Vagina (tissue), 2 donors: ENCODE results near the gene SELENOM. TPM values are rescaled to one million over a fixed set of nuclear protein-coding genes. Genes with fewer than 3 reads are reported as not detected.
A peak's percentile ranks its signal among the peaks of the same experiment; 100 is the strongest.

Experiments used
- DNase-seq, 2 donors: peaks; one replicate each; pipeline ENCODE4 v3.0.0-alpha.2; 2017; ENCODE audit errors: extremely low spot score in 2 of 2
- H3K27ac ChIP-seq: fragments of 200-600 bp; sonication (generic); one replicate; pipeline ENCODE4 v1.5.1; 2019
- H3K27me3 ChIP-seq: fragments of 200-600 bp; sonication (generic); one replicate; pipeline ENCODE4 v1.5.1; 2019
- H3K36me3 ChIP-seq, 2 donors: fragments of 200-600 bp; sonication (generic); one replicate each; pipeline ENCODE4 v1.5.1; 2017 to 2019
- H3K4me1 ChIP-seq: fragments of 200-600 bp; sonication (generic); one replicate; pipeline ENCODE4 v1.5.1; 2019
- H3K4me3 ChIP-seq, 2 donors: fragments of 200-600 bp; sonication (generic); 1 replicate in 1 of 2; 2 replicates in 1 of 2; pipeline ENCODE4 v1.5.1; 2016 to 2019
- H3K9me3 ChIP-seq: fragments of 200-600 bp; sonication (generic); one replicate; pipeline ENCODE4 v1.5.1; 2019
- POLR2A ChIP-seq, 2 donors: fragments of 450-650 bp; IDR thresholded peaks; one replicate each; pipeline ENCODE4 v1.6.1; 2017; ENCODE audit warnings: antibody characterized with exemption in 2 of 2, mild to moderate bottlenecking in 2 of 2, moderate library complexity in 2 of 2
- POLR2AphosphoS5 ChIP-seq, 2 donors: sonication (generic); formaldehyde crosslinking; IDR thresholded peaks; one replicate each; pipeline ENCODE4 v1.9.0; 2017; ENCODE audit warnings: antibody characterized with exemption in 2 of 2, mild to moderate bottlenecking in 2 of 2, low read depth in 1 of 2; ENCODE audit not compliant: insufficient read depth in 1 of 2
- intact Hi-C: fragments of 100-400 bp; cut with DNase I; formaldehyde crosslinking; loops from one replicate; pipeline ENCODE4 v1.15.1; 2023
- total RNA-seq: library from RNA; depleted of rRNA; stranded (reverse); fragments of >200 nt; gene quantifications from one replicate; pipeline ENCODE4 v1.2.3, GENCODE V29; 2016
- TF ChIP-seq, protein P1 (sequence below), 3 experiments: fragments of 450-650 bp in 2 of 3; fragments of 200-600 bp in 1 of 3; sonication (generic) in 1 of 3; IDR thresholded peaks; one replicate each; pipeline ENCODE4 v1.5.1; 2017 to 2019; ENCODE audit warnings: antibody characterized with exemption in 3 of 3, mild to moderate bottlenecking in 2 of 3, moderate library complexity in 2 of 3

SELENOM gene
- total RNA-seq, 1 donor from 2014 or later, result 941 TPM

- Histone ChIP-seq H3K4me3 (no peak within 1 kb of the TSS), H3K4me1 (peaks cover 23% of the 10 kb centered on the region), H3K27me3 (no peaks in the 10 kb centered on the region), H3K9me3 (no peaks in the 10 kb centered on the region), H3K36me3 (no peaks in the 10 kb centered on the region), H3K27ac (no peak within 1 kb of the TSS)
- DNase-seq, result no peak
- TF ChIP-seq, protein P1, sequence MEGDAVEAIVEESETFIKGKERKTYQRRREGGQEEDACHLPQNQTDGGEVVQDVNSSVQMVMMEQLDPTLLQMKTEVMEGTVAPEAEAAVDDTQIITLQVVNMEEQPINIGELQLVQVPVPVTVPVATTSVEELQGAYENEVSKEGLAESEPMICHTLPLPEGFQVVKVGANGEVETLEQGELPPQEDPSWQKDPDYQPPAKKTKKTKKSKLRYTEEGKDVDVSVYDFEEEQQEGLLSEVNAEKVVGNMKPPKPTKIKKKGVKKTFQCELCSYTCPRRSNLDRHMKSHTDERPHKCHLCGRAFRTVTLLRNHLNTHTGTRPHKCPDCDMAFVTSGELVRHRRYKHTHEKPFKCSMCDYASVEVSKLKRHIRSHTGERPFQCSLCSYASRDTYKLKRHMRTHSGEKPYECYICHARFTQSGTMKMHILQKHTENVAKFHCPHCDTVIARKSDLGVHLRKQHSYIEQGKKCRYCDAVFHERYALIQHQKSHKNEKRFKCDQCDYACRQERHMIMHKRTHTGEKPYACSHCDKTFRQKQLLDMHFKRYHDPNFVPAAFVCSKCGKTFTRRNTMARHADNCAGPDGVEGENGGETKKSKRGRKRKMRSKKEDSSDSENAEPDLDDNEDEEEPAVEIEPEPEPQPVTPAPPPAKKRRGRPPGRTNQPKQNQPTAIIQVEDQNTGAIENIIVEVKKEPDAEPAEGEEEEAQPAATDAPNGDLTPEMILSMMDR (IDR thresholded peaks at IDR 0.05), result no peak
- TF ChIP-seq POLR2AphosphoS5 (IDR thresholded peaks at IDR 0.05; ENCODE audit: insufficient read depth in 1 of 2, low read depth in 1 of 2) (peak in 1 of 2 donors; percentile 58), POLR2A (IDR thresholded peaks at IDR 0.05) (no peak)
- intact Hi-C loops, result no loop called here
Observed at GRCh38 chr22:31139866-31140716, 32.7 kb upstream of the SELENOM start, which contains the start of gene PLA2G3. TSS of gene PLA2G3 (minus strand) at chr22:31140508. CDS start at chr22:31140354, 154 bp downstream.

- Histone ChIP-seq H3K4me3 (no peak overlapping the region), H3K36me3 (no peaks in the 10 kb centered on the region), H3K4me1 (peaks cover 23% of the 10 kb centered on the region), H3K9me3 (no peaks in the 10 kb centered on the region), H3K27me3 (no peaks in the 10 kb centered on the region), H3K27ac (no peak overlapping the region)
- TF ChIP-seq POLR2A (IDR thresholded peaks at IDR 0.05) (no peak), POLR2AphosphoS5 (IDR thresholded peaks at IDR 0.05; ENCODE audit: insufficient read depth in 1 of 2, low read depth in 1 of 2) (no peak)
- TF ChIP-seq, protein P1 (IDR thresholded peaks at IDR 0.05), result no peak
- no peak for DNase-seq
- intact Hi-C loops, result no loop called here
Observed at GRCh38 chr22:31139066-31139465, 31.7 kb upstream of the SELENOM start.

DNA sequence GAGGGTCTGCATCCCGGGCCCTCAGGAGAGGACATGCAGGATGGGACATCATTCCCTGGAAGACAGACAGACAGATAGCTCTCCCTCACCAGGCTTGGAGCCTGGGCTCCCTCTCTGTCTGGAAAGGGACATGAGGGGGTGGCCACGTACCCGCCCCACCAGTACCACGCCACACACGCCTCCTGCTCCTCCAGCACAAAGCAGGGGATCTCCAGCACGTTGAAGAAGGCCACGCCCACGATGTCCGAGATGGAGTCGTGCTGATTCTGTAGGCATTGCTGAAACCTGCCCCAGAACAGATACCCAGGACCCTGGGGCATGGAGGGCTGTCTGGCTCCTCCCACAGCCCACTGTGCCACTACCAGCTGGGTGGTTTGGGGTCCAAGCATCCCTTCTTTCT is 30.8 kb upstream of the SELENOM start:
- DNase-seq, result no peak
- intact Hi-C loops, result no loop called here
- Histone ChIP-seq H3K4me1 (peaks cover 19% of the 10 kb centered on the region), H3K36me3 (no peaks in the 10 kb centered on the region), H3K27ac (no peak overlapping the region), H3K9me3 (no peaks in the 10 kb centered on the region), H3K27me3 (no peaks in the 10 kb centered on the region), H3K4me3 (no peak overlapping the region)
- TF ChIP-seq, protein P1 (IDR thresholded peaks at IDR 0.05), result no peak
- no peak for TF ChIP-seq POLR2A (IDR thresholded peaks at IDR 0.05)
- no peak for TF ChIP-seq POLR2AphosphoS5 (IDR thresholded peaks at IDR 0.05; ENCODE audit: insufficient read depth in 1 of 2, low read depth in 1 of 2)

DNA sequence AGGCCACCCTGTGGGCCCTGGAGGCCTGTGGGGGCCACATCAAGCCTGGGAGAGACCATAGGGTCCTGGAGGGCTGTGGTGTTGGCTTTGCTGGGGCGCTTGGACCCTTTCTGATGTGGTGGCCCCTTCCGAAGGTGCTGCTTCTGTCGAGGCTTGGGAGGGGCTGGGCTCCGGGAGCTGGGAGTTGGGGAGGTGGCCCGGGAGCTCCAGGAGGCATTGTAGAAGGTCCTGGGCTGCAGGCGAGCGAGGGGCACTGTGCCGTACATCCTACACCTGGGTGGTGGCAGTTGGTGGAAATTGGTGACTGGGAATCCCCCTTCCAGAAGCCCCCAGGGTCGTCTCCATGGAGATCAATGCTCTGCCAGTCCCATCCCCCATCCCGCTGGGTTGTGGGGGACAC is 30.4 kb upstream of the SELENOM start:
- TF ChIP-seq, protein P1 (IDR thresholded peaks at IDR 0.05), result no peak
- TF ChIP-seq POLR2AphosphoS5 (IDR thresholded peaks at IDR 0.05; ENCODE audit: insufficient read depth in 1 of 2, low read depth in 1 of 2) (no peak), POLR2A (IDR thresholded peaks at IDR 0.05) (no peak)

GRCh38 chr22:31136711-31137110 is 29.3 kb upstream of the SELENOM start:
- Histone ChIP-seq H3K36me3 (no peaks in the 10 kb centered on the region), H3K9me3 (no peaks in the 10 kb centered on the region), H3K4me3 (no peak overlapping the region), H3K4me1 (peaks cover 8% of the 10 kb centered on the region), H3K27ac (no peak overlapping the region), H3K27me3 (no peaks in the 10 kb centered on the region)
- TF ChIP-seq, protein P1 (IDR thresholded peaks at IDR 0.05), result no peak
- TF ChIP-seq POLR2AphosphoS5 (IDR thresholded peaks at IDR 0.05; ENCODE audit: insufficient read depth in 1 of 2, low read depth in 1 of 2), result no peak
- TF ChIP-seq POLR2A (IDR thresholded peaks at IDR 0.05), result no peak
- DNase-seq, result no peak
- intact Hi-C loops, result no loop called here

More for the DNA sequence above, 30.4 kb upstream of the SELENOM start:
- no peak for DNase-seq
- H3K4me3 ChIP-seq, result no peak overlapping the region
- H3K27me3 ChIP-seq, result no peaks in the 10 kb centered on the region
- no peaks in the 10 kb centered on the region for H3K9me3 ChIP-seq
- H3K27ac ChIP-seq, result no peak overlapping the region
- intact Hi-C loops, result no loop called here
- no peaks in the 10 kb centered on the region for H3K36me3 ChIP-seq
- H3K4me1 ChIP-seq, result peaks cover 15% of the 10 kb centered on the region
